Mammary epithelial cell (primary cell): ENCODE results near the gene CCDC102B.

Experiments used
- CTCF ChIP-seq, 2 donors: IDR thresholded peaks in 1 of 2; conservative IDR thresholded peaks in 1 of 2; 2 replicates each; pipeline ENCODE4 v1.5.1; 2011 to 2012; ENCODE audit warnings: inconsistent platforms in 2 of 2, low read length in 2 of 2, mild to moderate bottlenecking in 2 of 2, control low read depth in 1 of 2, low read depth in 1 of 2; ENCODE audit not compliant: insufficient read depth in 1 of 2; ENCODE audit errors: extremely low read depth in 1 of 2
- EZH2 ChIP-seq: IDR thresholded peaks from 2 replicates; pipeline ENCODE4 v1.6.1; 2012; ENCODE audit warnings: low read length, inconsistent platforms, borderline replicate concordance

GRCh38 chr18:68992719-68993482 is 195.0 kb downstream of the CCDC102B start:
- TF ChIP-seq CTCF (conservative IDR thresholded peaks at IDR 0.05 in 1 of 2, IDR thresholded peaks at IDR 0.05 in 1 of 2; ENCODE audit: extremely low read depth in 1 of 2, insufficient read depth in 1 of 2, low read depth in 1 of 2, low read length in 2 of 2): no peak
- no peak for TF ChIP-seq EZH2
